Measurements from ENCODE around the gene PAX7. TPM values are rescaled to one million over a fixed set of nuclear protein-coding genes. Genes with fewer than 3 reads are reported as not detected.

The PAX7 gene
- total RNA-seq, 3 donors from 2014 or later (not counting 1 experiment from before 2014, with no cell fraction given): not detected

DNA sequence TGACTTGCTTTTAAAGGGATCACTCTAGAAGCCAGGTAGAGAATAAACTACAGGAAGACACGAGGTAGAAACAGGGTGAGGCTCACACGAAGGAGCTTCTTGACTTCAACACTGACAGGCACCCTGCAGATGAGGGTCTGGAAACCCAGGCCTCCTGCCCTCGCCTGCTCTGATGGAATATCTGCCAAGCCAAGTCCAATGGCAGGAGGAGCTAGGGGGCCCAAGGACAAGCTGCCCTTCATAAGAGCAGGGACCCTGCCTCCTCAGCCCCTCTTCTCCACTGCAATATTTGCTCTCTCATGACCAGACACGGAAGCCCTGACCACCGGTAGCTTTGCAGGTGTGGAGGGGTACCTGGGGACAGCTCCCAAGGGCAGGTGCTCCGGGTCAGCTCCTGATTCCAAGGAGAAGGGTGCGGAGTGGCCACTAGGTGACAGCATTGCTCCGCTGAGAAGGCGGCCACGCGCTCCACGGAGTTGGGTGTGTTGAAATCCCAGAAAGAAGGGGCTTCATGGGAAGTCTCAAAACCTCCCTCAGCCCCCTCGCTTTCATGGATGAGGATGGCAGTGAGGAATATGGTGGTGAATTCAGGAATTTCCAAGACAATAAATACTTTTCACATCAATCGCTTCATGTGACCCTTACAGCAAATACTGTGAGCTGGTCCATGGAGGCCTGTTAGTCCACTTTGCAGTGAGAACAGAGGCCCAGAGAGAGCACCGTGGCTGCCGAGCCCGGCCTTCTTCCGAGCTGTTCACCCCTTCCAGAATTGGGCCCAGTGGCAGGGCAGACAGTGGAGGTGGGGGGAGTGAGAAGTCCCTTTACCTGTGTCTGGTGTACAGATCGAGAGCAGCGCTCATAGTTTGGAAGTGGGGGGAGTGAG, 33.2 kb upstream of the PAX7 start:
- Histone ChIP-seq H3K4me1 (ENCODE audit: control insufficient read depth, insufficient read depth, low read length) (no peaks in the 10 kb centered on the region), H3K27me3 (ENCODE audit: control insufficient read depth, insufficient read depth, low read length) (no peaks in the 10 kb centered on the region), H3K27ac (ENCODE audit: low read length) (no peak overlapping the region), H3K9me3 (ENCODE audit: control insufficient read depth, insufficient read depth, low read length) (no peaks in the 10 kb centered on the region), H3K36me3 (ENCODE audit: control insufficient read depth, insufficient read depth, low read length) (no peaks in the 10 kb centered on the region), H3K4me3 (ENCODE audit: low read length) (no peak overlapping the region)
- TF ChIP-seq CTCF (IDR thresholded peaks at IDR 0.05): peak; percentile 64
- Mint-ChIP-seq H3K9me3 (no peaks in the 10 kb centered on the region), H3K36me3 (no peaks in the 10 kb centered on the region), H3K4me1 (no peaks in the 10 kb centered on the region), H3K27ac (no peak overlapping the region), H3K27me3 (ENCODE audit: low read depth in 2 of 2) (peaks cover 8 to 18% of the 10 kb centered on the region in 2 donors), H3K4me3 (no peak overlapping the region)
- WGBS (ENCODE audit: insufficient coverage): 24% methylated on average over 19 of the region's 20 CpGs
- peak; percentile 24 to 75 for DNase-seq
- intact Hi-C loops (cut with micrococcal nuclease): loop anchor here (1.0 to 2.0 kb wide), 2 partner anchors 223 to 278 kb away; no protein-coding TSS in a partner anchor
- ATAC-seq: peak in 2 of 3 donors; percentile 46 to 75

- DNase-seq: no peak
- Mint-ChIP-seq H3K36me3 (no peaks in the 10 kb centered on the region), H3K27me3 (ENCODE audit: low read depth in 2 of 2) (peaks cover 8 to 13% of the 10 kb centered on the region in 2 donors), H3K27ac (no peak overlapping the region), H3K9me3 (no peaks in the 10 kb centered on the region), H3K4me1 (no peaks in the 10 kb centered on the region), H3K4me3 (no peak overlapping the region)
- no peaks in the 10 kb centered on the region for H3K36me3 ChIP-seq (ENCODE audit: control insufficient read depth, insufficient read depth, low read length)
- H3K9me3 ChIP-seq (ENCODE audit: control insufficient read depth, insufficient read depth, low read length): no peaks in the 10 kb centered on the region
- intact Hi-C loops (cut with micrococcal nuclease): no loop called here
- no peaks in the 10 kb centered on the region for H3K27me3 ChIP-seq (ENCODE audit: control insufficient read depth, insufficient read depth, low read length)
- no peaks in the 10 kb centered on the region for H3K4me1 ChIP-seq (ENCODE audit: control insufficient read depth, insufficient read depth, low read length)
- no peak for ATAC-seq
- H3K27ac ChIP-seq (ENCODE audit: low read length): no peak overlapping the region
- no peak overlapping the region for H3K4me3 ChIP-seq (ENCODE audit: low read length)
- 21% methylated on average over 12 of the region's 12 CpGs for WGBS (ENCODE audit: insufficient coverage)
- no peak for TF ChIP-seq CTCF (IDR thresholded peaks at IDR 0.05)
These were observed 31.6 kb upstream of the PAX7 start for GRCh38 chr1:18599086-18599485.

DNA sequence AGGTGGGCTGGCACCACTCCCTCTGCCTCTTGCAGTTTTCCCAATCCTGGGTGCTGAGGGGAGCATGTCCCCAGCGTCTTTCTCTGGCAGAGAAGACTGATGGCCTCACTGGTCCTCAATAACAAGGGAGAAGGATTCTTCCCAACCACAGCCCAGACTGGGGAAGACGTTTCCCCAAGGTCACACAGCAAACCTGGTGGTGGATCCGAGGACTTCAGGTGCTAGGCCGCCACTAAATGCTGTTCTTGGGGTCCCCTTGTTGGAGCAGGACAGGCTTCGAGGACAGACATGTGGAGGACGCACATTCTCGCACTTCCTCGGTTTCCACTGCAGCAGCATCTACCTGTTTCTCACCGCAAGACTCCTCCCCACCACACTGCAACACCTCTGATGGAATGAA, 30.9 kb upstream of the PAX7 start:
- H3K4me3 Mint-ChIP-seq: no peak overlapping the region
- no peaks in the 10 kb centered on the region for H3K4me1 ChIP-seq (ENCODE audit: control insufficient read depth, insufficient read depth, low read length)
- no peak for TF ChIP-seq CTCF (IDR thresholded peaks at IDR 0.05)
- no peak overlapping the region for H3K4me3 ChIP-seq (ENCODE audit: low read length)
- H3K27ac ChIP-seq (ENCODE audit: low read length): no peak overlapping the region
- DNase-seq: no peak
- no peak for ATAC-seq
- H3K36me3 Mint-ChIP-seq: no peaks in the 10 kb centered on the region
- H3K9me3 Mint-ChIP-seq: no peaks in the 10 kb centered on the region
- intact Hi-C loops (cut with micrococcal nuclease): no loop called here
- no peaks in the 10 kb centered on the region for H3K9me3 ChIP-seq (ENCODE audit: control insufficient read depth, insufficient read depth, low read length)
- 75% methylated on average over 9 of the region's 9 CpGs for WGBS (ENCODE audit: insufficient coverage)
- H3K27me3 Mint-ChIP-seq (ENCODE audit: low read depth in 2 of 2): peaks cover 8 to 9% of the 10 kb centered on the region in 2 donors
- no peaks in the 10 kb centered on the region for H3K36me3 ChIP-seq (ENCODE audit: control insufficient read depth, insufficient read depth, low read length)
- H3K4me1 Mint-ChIP-seq: no peaks in the 10 kb centered on the region
- no peaks in the 10 kb centered on the region for H3K27me3 ChIP-seq (ENCODE audit: control insufficient read depth, insufficient read depth, low read length)
- H3K27ac Mint-ChIP-seq: no peak overlapping the region
